Activated CD4-positive, alpha-beta T cell treated with anti-CD3 and anti-CD28 coated beads, Interleukin-2, amount 10 ng/mL, durations not matched to agents 7 days and 5 days (primary cell): ENCODE measurements around the gene PTCH2. TPM values are rescaled to one million over a fixed set of nuclear protein-coding genes. Genes with fewer than 3 reads are reported as not detected.

Experiments used
- CTCF ChIA-PET: fragments of 350-600 bp; sonication (Branson Sonifier 250); formaldehyde crosslinking; loops from one replicate; lab custom pipeline; 2021; ENCODE audit warnings: antibody characterized with exemption; lab: Charles Lee
- POLR2A ChIA-PET: fragments of 350-600 bp; sonication (Branson Sonifier 250); formaldehyde crosslinking; loops from one replicate; lab custom pipeline; 2021; ENCODE audit warnings: antibody characterized with exemption; lab: Charles Lee
- DNase-seq: peaks from one replicate; pipeline ENCODE4 v3.0.0-alpha.2; 2020
- H3K27ac Mint-ChIP-seq: one replicate; pipeline ENCODE4 v1.8.0; 2021; ENCODE audit warnings: mild to moderate bottlenecking, moderate library complexity, mixed read lengths
- H3K27me3 Mint-ChIP-seq: one replicate; pipeline ENCODE4 v1.8.0; 2021; ENCODE audit warnings: mixed read lengths
- H3K36me3 Mint-ChIP-seq: one replicate; pipeline ENCODE4 v1.8.0; 2021; ENCODE audit warnings: low read depth, mixed read lengths
- H3K4me1 Mint-ChIP-seq: one replicate; pipeline ENCODE4 v1.8.0; 2021; ENCODE audit warnings: mixed read lengths
- H3K4me3 Mint-ChIP-seq: one replicate; pipeline ENCODE4 v1.8.0; 2021; ENCODE audit warnings: mild to moderate bottlenecking, moderate library complexity, mixed read lengths
- H3K9me3 Mint-ChIP-seq: one replicate; pipeline ENCODE4 v1.8.0; 2021; ENCODE audit warnings: mixed read lengths
- total RNA-seq, 2 experiments: library from RNA; stranded (reverse); gene quantifications; one replicate each; pipeline ENCODE4 v1.2.3, GENCODE V29; 2021

PTCH2 gene, protein sequence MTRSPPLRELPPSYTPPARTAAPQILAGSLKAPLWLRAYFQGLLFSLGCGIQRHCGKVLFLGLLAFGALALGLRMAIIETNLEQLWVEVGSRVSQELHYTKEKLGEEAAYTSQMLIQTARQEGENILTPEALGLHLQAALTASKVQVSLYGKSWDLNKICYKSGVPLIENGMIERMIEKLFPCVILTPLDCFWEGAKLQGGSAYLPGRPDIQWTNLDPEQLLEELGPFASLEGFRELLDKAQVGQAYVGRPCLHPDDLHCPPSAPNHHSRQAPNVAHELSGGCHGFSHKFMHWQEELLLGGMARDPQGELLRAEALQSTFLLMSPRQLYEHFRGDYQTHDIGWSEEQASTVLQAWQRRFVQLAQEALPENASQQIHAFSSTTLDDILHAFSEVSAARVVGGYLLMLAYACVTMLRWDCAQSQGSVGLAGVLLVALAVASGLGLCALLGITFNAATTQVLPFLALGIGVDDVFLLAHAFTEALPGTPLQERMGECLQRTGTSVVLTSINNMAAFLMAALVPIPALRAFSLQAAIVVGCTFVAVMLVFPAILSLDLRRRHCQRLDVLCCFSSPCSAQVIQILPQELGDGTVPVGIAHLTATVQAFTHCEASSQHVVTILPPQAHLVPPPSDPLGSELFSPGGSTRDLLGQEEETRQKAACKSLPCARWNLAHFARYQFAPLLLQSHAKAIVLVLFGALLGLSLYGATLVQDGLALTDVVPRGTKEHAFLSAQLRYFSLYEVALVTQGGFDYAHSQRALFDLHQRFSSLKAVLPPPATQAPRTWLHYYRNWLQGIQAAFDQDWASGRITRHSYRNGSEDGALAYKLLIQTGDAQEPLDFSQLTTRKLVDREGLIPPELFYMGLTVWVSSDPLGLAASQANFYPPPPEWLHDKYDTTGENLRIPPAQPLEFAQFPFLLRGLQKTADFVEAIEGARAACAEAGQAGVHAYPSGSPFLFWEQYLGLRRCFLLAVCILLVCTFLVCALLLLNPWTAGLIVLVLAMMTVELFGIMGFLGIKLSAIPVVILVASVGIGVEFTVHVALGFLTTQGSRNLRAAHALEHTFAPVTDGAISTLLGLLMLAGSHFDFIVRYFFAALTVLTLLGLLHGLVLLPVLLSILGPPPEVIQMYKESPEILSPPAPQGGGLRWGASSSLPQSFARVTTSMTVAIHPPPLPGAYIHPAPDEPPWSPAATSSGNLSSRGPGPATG
- under 1 TPM; 0.92 to 0.94 TPM for total RNA-seq

DNA sequence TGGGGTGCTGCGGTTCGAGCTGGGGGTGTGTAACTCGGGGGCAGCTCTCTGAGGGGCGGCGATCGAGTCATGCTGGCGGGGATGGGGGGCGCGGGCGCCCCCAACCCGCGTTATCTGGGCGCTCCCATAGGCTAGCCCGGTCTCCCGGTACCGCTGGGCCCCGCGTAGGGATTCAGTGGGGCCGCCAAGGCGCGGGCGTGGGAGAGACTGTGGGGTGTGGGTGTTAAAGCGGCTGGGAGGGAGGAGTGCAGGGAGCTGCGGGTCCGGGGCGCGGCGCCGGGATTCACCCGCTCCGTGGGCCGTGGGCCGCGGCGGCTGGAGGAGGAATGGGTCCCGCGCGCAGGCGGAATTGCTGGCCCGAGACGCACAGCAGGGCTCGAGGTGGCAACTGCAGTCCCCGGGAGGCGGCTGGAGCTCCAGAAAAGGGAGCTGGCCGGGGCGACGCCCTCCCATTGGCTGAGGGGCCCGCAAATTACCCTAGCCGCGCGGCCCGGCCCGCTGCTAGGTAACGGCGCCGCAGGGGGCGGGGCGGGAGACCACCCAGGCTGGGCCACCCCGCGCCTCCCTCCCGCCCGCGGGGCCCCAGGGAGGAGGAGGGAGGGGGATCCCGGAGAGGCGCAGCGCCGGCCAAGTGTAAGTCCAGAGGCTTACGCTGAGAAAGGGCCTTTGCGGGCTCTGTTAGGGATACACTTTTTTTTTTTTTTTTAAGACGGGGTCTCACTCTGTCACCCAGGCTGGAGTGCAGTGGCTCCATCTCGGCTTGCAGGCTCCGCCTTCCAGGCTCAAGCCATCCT lies at the start of gene PTCH2:
Gene PTCH2 (minus strand): TSS at position 392 of the 794 bp plus-strand sequence. CDS start 321 bp downstream, at position 71.
- POLR2A ChIA-PET = no interaction called here
- no peak for DNase-seq

DNA sequence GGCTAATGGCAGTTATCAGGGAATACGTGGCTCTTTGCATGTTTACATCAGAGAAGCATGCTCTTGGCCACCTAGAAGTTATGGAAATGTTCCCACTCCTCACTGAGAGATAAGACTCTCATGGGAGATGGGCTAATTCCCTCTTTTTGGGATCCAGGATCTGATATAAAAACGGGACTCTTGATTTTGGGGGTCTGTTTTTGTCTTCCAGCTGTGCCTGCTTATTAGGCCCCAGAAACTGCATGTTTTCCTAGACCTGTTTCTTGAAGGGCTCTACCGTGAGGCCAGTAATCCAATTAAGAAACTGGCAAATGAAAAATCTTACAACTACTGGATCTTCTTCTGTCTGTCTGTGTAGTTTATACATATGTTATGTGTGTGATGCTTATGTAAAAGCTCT lies 47.0 kb upstream of the PTCH2 start:
- ChIA-PET CTCF (no interaction called here), POLR2A (interaction anchor here (0.7 kb wide), 1 partner anchor 39 kb away, joined by 3 read pairs; no protein-coding TSS in a partner anchor)
- no peak for DNase-seq
- H3K9me3 Mint-ChIP-seq = peaks cover 37% of the 10 kb centered on the region
- H3K4me1 Mint-ChIP-seq = no peaks in the 10 kb centered on the region
- peaks cover 62% of the 10 kb centered on the region for H3K36me3 Mint-ChIP-seq
- H3K27ac Mint-ChIP-seq = no peak overlapping the region
- no peaks in the 10 kb centered on the region for H3K27me3 Mint-ChIP-seq
- no peak overlapping the region for H3K4me3 Mint-ChIP-seq

More for the DNA sequence above, at the start of gene PTCH2:
- peaks cover 23% of the 10 kb centered on the region for H3K27me3 Mint-ChIP-seq
- no peak within 1 kb of the TSS for H3K27ac Mint-ChIP-seq
- CTCF ChIA-PET = interaction anchor here (1.1 kb wide), 1 partner anchor 12 kb away, joined by 3 read pairs; no protein-coding TSS in a partner anchor
- no peaks in the 10 kb centered on the region for H3K9me3 Mint-ChIP-seq
- H3K4me3 Mint-ChIP-seq = no peak within 1 kb of the TSS
- H3K36me3 Mint-ChIP-seq = peaks cover 11% of the 10 kb centered on the region
- peaks cover 4% of the 10 kb centered on the region for H3K4me1 Mint-ChIP-seq

DNA sequence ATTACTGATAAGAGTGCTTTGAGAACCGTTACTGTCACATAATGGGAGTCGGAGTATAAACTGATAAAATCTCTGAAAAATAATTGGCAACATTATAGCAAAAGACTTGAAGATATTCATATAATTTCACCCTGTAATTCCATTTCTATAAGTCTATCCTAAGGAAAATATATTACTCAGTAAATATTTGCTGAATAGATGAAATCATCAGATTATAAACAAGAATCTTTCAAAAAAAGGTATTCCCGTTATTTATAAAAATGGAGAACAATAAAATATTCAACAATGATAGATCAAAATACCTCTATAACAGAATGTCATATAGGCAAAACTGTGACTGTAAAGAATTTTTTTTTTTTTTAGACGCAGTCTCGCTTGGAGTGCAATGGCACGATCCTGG lies 42.4 kb upstream of the PTCH2 start:
- H3K36me3 Mint-ChIP-seq = peaks cover 58% of the 10 kb centered on the region
- DNase-seq = no peak
- no peaks in the 10 kb centered on the region for H3K27me3 Mint-ChIP-seq
- POLR2A ChIA-PET = no interaction called here
- no peaks in the 10 kb centered on the region for H3K4me1 Mint-ChIP-seq
- CTCF ChIA-PET = no interaction called here
- H3K4me3 Mint-ChIP-seq = no peak overlapping the region
- H3K9me3 Mint-ChIP-seq = peaks cover 35% of the 10 kb centered on the region
- H3K27ac Mint-ChIP-seq = no peak overlapping the region

DNA sequence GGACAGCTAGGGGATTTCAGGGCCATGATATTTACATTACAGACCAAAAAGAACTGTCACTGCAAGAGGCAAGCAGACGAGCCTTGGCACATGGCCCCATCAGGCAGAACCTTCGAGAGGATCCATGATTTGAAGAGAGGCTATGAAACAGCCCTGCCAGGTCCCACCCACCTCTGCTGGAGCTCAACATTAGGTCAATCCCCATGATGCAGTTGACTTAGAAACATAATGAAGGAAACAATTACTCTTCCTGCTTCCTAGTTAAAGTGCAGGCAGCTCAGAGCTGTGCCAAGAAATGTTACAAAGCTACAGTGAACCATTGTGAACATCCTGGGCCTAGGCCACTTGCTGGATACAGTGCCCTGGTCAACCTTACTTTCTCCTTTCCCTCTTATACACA lies 41.7 kb upstream of the PTCH2 start:
- Mint-ChIP-seq H3K27ac (no peak overlapping the region), H3K9me3 (peaks cover 32% of the 10 kb centered on the region), H3K36me3 (peaks cover 53% of the 10 kb centered on the region), H3K4me1 (no peaks in the 10 kb centered on the region), H3K4me3 (no peak overlapping the region), H3K27me3 (no peaks in the 10 kb centered on the region)
- no peak for DNase-seq
- CTCF ChIA-PET = interaction anchor here (1.0 to 1.2 kb wide), 3 partner anchors 12 to 100 kb away, joined by 3 to 4 read pairs (median 3); no protein-coding TSS in a partner anchor
- POLR2A ChIA-PET = no interaction called here

DNA sequence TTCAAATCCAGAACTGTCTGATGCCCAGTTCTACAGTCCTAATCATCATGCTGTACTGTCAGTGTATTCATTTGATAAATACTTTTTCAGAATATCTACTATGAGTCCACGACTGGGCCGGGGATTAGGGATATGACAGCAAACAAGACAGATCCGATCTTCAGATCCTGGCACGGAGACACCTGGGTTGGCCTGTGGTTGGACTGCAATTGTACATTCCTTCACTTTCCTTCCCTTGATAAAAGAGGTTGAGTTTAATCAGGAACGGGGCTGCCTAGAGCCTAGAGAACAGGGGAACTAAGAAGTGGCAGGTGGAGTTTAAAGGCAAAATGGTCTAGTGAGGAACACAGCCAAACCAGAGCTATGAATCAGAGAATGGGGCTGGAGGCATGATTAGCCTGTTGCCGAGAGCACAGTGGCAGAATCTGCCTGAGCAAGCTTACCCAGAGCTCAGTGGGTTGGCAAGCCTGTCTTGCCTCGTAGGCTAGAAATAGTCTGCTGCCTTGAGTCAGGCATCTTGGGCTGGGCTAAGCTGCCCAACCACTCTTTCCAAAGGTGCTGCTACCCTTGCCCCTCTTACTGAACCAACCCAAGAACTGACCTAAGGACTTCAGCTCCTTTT lies 38.1 kb upstream of the PTCH2 start:
- H3K27ac Mint-ChIP-seq = no peak overlapping the region
- peaks cover 10% of the 10 kb centered on the region for H3K9me3 Mint-ChIP-seq
- H3K4me1 Mint-ChIP-seq = no peaks in the 10 kb centered on the region
- H3K36me3 Mint-ChIP-seq = peaks cover 27% of the 10 kb centered on the region
- CTCF ChIA-PET = no interaction called here
- H3K27me3 Mint-ChIP-seq = no peaks in the 10 kb centered on the region
- no peak overlapping the region for H3K4me3 Mint-ChIP-seq
- POLR2A ChIA-PET = no interaction called here
- no peak for DNase-seq

DNA sequence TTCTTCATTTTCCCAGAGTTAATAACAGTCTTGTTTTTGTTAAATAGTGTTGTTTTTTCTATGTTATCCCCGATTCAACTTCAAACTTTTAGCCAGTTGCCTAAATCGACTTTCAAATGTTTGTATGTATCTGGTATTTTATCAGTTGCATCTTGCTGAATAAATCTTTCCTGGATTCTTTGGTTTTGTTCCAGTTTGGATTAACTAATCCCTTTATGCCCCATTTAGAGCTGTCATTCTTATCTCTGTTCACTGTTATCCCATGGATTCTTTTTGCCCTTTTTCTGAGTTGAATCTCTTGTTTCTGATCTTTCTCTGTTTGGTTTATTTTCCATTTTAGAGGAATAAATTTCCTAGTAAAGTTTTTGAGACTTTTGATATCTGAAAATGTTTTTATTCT lies 31.1 kb upstream of the PTCH2 start:
- Mint-ChIP-seq H3K27me3 (no peaks in the 10 kb centered on the region), H3K4me3 (no peak overlapping the region), H3K27ac (no peak overlapping the region), H3K9me3 (no peaks in the 10 kb centered on the region), H3K36me3 (peaks cover 19% of the 10 kb centered on the region), H3K4me1 (no peaks in the 10 kb centered on the region)
- ChIA-PET POLR2A (no interaction called here), CTCF (no interaction called here)
- DNase-seq = no peak

DNA sequence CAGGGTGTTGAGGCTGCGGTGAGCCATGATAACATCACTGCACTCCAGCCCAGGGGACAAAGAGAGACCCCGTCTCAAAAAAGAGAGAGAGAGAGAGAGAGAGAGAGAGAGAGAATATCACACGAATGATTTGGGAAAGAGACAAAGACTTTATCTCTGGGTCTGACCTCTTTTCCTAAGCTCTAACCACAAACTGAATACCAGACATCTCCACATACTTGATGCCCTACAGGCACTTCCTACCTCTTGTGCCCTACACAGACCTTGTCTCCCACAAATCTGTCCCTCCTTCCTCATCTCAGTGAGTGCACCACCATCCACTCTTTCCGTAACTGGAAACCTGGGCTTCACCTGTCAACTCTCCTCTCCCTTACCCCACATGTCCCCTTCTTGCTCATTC lies 27.0 kb upstream of the PTCH2 start:
- CTCF ChIA-PET = interaction anchor here (1.4 kb wide), 1 partner anchor 9 kb away, joined by 4 read pairs; no protein-coding TSS in a partner anchor
- Mint-ChIP-seq H3K9me3 (no peaks in the 10 kb centered on the region), H3K4me3 (no peak overlapping the region), H3K27me3 (no peaks in the 10 kb centered on the region), H3K36me3 (peaks cover 24% of the 10 kb centered on the region), H3K4me1 (no peaks in the 10 kb centered on the region), H3K27ac (peak overlapping the region; percentile 0)
- DNase-seq = no peak
- POLR2A ChIA-PET = no interaction called here

DNA sequence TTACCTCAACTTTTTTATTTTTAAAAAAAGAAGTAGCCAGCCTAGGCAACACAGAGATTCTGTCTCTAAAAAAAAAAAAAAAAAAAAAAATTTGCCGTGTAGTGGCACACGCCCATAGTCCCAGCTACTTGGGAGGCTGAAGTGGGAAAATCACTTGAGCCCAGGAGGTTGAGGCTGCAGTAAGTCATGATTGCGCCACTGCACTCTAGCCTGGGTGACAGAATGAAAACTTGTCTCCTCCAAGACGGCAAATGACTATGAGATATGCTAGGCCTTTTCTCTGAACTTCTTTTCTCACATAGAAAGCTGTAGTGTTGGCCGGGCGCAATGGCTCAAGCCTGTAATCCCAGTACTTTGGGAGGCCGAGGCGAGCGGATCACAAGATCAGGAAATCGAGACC lies 24.7 kb upstream of the PTCH2 start:
- POLR2A ChIA-PET = no interaction called here

DNA sequence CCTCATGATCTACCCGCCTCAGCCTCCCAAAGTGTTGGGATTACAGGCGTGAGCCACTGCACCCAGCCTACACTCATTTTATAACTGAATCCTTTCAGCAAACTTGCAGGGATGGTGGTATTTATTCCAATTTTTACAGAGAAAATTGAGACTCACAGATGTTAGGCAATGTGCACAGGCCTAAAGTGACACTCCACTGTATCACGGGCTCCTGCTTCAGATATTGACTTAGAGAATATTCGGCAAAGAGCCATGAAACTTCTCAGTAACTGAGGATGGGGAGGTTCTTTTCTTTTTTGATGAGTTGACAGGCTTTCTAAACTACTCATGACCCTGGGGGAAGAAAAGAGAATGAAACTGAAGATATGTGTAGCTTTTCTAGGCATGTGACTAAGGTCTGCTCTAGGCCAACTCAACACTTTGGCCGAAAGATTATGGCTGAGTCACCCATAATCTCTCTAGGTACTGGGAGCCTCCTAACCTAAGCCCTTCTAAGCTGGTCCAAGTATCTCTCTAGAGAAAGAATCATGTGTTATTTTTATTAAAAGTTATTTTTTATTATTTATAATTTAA lies 19.9 kb upstream of the PTCH2 start:
- no peak overlapping the region for H3K27ac Mint-ChIP-seq
- H3K36me3 Mint-ChIP-seq = peaks cover 8% of the 10 kb centered on the region
- no peak for DNase-seq
- no peaks in the 10 kb centered on the region for H3K4me1 Mint-ChIP-seq
- H3K9me3 Mint-ChIP-seq = no peaks in the 10 kb centered on the region
- no peak overlapping the region for H3K4me3 Mint-ChIP-seq
- CTCF ChIA-PET = no interaction called here
- POLR2A ChIA-PET = no interaction called here
- H3K27me3 Mint-ChIP-seq = no peaks in the 10 kb centered on the region

More for the DNA sequence above, 24.7 kb upstream of the PTCH2 start:
- Mint-ChIP-seq H3K27ac (no peak overlapping the region), H3K4me3 (no peak overlapping the region), H3K4me1 (no peaks in the 10 kb centered on the region), H3K9me3 (no peaks in the 10 kb centered on the region), H3K36me3 (peaks cover 19% of the 10 kb centered on the region), H3K27me3 (no peaks in the 10 kb centered on the region)
- CTCF ChIA-PET = interaction anchor here (0.6 to 0.9 kb wide), 3 partner anchors 40 to 675 kb away, joined by 3 to 4 read pairs (median 4); no protein-coding TSS in a partner anchor
- DNase-seq = no peak

DNA sequence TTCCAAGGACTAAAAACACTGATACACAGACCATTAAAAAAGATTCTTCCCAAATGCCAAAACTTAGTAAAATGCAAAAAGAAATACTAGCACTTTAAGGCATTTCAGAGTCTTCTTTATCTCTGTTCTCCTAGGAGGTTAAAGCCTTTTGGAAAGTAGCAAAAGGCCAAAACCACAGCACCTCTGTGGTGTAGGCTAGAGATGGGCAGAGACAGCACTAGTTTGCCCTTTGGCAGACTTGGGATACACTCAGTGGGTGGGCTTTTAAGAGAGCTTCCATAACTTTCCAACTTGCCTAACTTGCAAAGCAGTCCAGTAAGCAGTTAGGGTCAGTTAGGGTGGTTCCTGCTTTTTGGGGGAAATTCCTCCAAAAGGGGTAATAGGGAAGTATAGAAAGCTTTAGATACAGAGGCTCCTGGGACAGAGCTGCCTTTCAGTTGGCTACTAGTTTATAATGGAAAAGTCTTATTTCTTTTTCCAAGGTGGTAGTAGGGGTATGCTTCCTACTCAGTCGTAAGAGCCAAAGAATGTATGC lies 17.9 kb upstream of the PTCH2 start:
- POLR2A ChIA-PET = interaction anchor here (0.6 kb wide), 1 partner anchor 10 kb away, joined by 3 read pairs; no protein-coding TSS in a partner anchor
- no peak overlapping the region for H3K27ac Mint-ChIP-seq
- H3K36me3 Mint-ChIP-seq = peaks cover 16% of the 10 kb centered on the region
- H3K27me3 Mint-ChIP-seq = no peaks in the 10 kb centered on the region
- CTCF ChIA-PET = interaction anchor here (0.8 to 1.7 kb wide), 3 partner anchors 9 to 14 kb away, joined by 3 to 4 read pairs (median 4); no protein-coding TSS in a partner anchor
- H3K4me3 Mint-ChIP-seq = no peak overlapping the region
- no peak for DNase-seq
- H3K9me3 Mint-ChIP-seq = no peaks in the 10 kb centered on the region
- no peaks in the 10 kb centered on the region for H3K4me1 Mint-ChIP-seq

DNA sequence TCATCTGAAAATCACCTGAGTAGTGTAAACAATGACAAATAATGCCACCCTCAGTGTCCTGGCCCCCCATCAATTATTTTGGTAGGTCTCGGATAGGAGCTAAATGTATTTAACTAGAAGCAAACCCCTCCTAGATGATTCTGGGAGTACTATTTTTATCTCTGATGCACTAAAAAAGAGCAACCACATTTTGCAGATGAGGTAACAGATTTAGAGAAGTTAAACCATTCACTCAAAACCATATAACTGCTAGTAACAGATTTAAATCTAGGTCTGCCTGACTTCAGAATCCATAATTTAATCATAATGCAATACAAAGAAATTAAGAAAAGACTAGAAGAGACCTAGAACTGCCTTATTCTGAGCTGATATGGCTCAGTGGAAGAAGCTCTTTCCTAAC lies 17.3 kb upstream of the PTCH2 start:
- Mint-ChIP-seq H3K27ac (no peak overlapping the region), H3K36me3 (peaks cover 20% of the 10 kb centered on the region), H3K9me3 (no peaks in the 10 kb centered on the region), H3K4me1 (no peaks in the 10 kb centered on the region), H3K4me3 (no peak overlapping the region), H3K27me3 (no peaks in the 10 kb centered on the region)
- no peak for DNase-seq
- ChIA-PET CTCF (interaction anchor here (1.2 kb wide), 1 partner anchor 10 kb away, joined by 4 read pairs; no protein-coding TSS in a partner anchor), POLR2A (interaction anchor here (0.6 kb wide), 1 partner anchor 11 kb away, joined by 3 read pairs; no protein-coding TSS in a partner anchor)
